Fibroblast of villous mesenchyme (primary cell): ENCODE results near the gene ROBO2. TPM values are rescaled to one million over a fixed set of nuclear protein-coding genes. Genes with fewer than 3 reads are reported as not detected.

Experiments
- DNase-seq: peaks from one replicate; pipeline ENCODE4 v3.0.0-alpha.2; 2010; ENCODE audit warnings: low read depth
- H3K4me3 ChIP-seq: 2 replicates; pipeline ENCODE4 v1.5.1; 2011; ENCODE audit warnings: low read depth, mild to moderate bottlenecking, low read length
- total RNA-seq: library from RNA; depleted of rRNA; stranded (reverse); fragments of >200 nt; gene quantifications from 2 replicates; pipeline ENCODE4 v1.2.3, GENCODE V29; 2012
- TF ChIP-seq, protein P1 (sequence below): IDR thresholded peaks from 2 replicates; pipeline ENCODE4 v1.5.1; 2012; ENCODE audit warnings: low read depth, mild to moderate bottlenecking, low read length; ENCODE audit not compliant: insufficient read depth

The ROBO2 gene
- total RNA-seq, 1 donor = 3.0 TPM

DNA sequence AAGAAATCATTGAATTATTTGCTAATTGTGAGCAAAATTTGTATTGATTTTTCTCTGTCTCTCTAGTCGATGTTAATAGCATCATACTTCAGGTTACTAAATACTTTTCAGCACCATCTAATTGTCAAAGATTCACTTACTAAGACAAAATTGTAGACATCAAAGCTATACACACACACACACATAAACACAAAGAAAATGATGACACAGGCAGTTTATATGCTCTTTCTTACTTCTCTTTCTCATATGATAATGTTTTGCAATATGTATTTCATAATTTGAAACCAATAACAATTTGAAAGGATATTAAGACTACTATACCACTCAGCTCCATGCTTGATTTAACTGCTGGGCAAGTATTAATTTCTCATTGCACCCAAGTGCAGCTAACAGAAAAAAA is 406.2 kb downstream of the ROBO2 start:
- DNase-seq = no peak
- TF ChIP-seq, protein P1, sequence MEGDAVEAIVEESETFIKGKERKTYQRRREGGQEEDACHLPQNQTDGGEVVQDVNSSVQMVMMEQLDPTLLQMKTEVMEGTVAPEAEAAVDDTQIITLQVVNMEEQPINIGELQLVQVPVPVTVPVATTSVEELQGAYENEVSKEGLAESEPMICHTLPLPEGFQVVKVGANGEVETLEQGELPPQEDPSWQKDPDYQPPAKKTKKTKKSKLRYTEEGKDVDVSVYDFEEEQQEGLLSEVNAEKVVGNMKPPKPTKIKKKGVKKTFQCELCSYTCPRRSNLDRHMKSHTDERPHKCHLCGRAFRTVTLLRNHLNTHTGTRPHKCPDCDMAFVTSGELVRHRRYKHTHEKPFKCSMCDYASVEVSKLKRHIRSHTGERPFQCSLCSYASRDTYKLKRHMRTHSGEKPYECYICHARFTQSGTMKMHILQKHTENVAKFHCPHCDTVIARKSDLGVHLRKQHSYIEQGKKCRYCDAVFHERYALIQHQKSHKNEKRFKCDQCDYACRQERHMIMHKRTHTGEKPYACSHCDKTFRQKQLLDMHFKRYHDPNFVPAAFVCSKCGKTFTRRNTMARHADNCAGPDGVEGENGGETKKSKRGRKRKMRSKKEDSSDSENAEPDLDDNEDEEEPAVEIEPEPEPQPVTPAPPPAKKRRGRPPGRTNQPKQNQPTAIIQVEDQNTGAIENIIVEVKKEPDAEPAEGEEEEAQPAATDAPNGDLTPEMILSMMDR = no peak
- H3K4me3 ChIP-seq = no peak overlapping the region

DNA sequence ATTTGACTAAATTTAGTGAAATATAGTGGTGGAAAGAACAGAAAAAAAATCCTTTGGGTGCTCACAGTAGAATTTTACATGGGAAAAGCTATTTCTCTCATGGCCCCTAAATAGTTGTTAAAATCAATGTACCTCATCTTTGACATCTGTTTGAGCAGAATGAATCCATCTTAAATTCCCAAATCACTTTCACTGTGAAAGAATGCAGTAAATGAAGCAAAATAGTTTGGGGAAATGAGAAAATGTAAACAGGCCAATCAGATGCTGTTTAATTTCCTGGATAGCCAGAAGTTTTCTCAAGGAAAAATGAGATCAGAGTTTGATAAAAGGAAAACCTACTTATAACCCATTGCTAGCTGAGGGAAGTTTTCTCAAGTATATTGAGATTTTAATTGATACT is 406.9 kb downstream of the ROBO2 start:
- DNase-seq = no peak
- no peak overlapping the region for H3K4me3 ChIP-seq
- TF ChIP-seq, protein P1 = no peak

DNA sequence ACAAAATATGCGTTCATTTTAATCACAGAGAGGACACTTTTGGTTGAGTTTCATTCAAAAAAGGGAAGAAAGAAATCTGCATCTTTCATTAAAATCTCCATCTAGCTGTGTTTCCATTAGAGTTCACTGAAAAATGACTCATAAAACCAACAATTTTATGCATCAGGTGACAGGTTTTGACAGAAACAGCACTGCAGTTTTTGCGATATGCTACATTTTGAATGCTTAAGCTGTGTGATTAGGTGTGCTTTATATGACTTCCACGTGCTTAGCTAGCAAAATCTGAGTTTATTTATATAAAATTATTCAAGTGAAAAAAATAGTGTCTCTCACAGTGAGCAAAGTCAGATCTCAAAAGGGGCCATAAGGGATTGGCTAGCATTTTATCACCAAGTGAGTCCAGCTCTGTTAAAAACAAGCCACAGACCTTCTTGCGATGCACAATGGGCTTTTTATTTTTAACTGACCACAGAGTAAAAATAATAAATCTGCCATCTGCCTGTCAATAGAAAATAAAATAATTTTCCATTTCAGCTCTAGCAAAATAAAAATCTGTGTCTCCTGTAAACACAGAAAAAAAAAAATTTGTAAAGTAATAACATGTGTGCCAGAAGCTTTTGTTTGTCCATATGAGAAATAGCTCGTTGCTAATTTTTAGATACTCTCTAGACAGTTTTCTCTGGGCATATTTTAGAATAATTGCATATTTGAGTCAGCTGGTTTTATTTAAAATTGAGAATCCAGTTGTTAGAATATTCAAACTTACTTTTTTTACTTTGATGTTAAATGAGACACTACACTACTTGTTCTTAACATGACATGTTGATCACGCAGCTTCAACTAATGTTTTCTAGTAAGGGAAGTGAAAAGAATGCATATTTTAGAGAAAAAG is 409.8 kb downstream of the ROBO2 start:
- H3K4me3 ChIP-seq = no peak overlapping the region
- TF ChIP-seq, protein P1 = no peak
- no peak for DNase-seq

DNA sequence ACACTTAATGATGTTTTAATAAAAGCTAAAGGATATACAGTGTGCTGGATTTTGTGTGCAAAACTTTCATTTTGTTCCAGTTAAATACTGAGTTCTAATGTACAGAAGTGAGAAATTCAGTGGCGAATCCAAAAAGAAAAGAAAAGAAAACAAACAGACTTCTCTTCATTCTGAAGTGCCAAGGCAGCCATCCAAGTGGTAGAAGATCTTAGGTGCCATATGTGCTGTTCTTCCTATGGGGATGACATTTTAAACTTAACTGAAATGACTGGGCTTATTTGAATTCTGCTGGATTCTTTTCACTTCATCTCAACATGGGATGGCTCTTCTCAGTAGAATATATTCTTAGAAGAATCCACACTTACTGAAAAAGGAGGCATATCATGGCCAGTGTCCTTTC is 416.5 kb downstream of the ROBO2 start:
- no peak overlapping the region for H3K4me3 ChIP-seq
- DNase-seq = no peak
- TF ChIP-seq, protein P1 = no peak

DNA sequence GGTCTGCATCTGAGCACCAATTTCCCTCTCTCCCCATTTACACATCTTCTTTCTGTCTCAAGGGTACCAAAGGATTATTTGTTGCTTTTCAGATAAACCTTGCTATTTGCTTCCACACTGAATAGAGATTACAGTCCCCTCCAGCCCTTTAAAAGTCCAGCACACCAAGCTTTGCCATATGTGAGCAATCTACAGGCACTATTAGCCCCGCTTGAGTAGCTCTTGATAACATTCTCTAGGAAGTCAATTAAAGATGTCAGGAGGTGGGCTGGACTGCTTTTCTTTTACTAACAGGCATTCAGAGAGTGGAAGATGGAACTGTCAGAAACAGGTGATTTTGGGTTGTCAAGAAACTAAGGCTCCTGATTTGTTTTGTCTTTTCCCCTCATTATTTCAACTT is 417.0 kb downstream of the ROBO2 start:
- TF ChIP-seq, protein P1 = no peak
- no peak for DNase-seq
- H3K4me3 ChIP-seq = no peak overlapping the region

DNA sequence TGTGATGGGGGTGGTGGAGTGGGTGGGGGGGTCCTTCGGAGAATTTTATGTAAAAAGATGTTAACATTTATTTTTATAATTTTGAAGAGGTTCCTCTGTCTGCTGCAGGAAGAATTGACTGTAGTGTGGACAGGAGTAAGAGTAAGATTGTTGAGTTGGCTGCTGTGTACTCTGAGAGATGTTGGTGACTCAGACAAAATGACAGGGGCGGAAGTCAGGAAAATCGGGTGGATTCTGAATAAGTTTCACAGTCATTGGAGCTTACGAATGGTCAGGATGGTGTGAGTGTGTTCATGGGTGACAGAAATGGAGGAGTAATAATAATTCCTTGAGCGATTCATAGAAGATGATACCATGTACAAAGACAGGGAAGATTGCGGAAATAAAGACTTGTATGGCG is 420.0 kb downstream of the ROBO2 start:
- no peak for DNase-seq

More for the DNA sequence above, 420.0 kb downstream of the ROBO2 start:
- no peak overlapping the region for H3K4me3 ChIP-seq
- TF ChIP-seq, protein P1 = no peak
